Astrocyte (in vitro differentiated cells and primary cell): ENCODE results near the gene PPP2R3B.

Source experiments
- EZH2 ChIP-seq: IDR thresholded peaks from 2 replicates; pipeline ENCODE4 v1.6.1; 2012; ENCODE audit warnings: mild to moderate bottlenecking, low read length, inconsistent platforms; ENCODE audit not compliant: insufficient read depth
- TF ChIP-seq, protein P1 (sequence below): IDR thresholded peaks from 2 replicates; pipeline ENCODE4 v1.5.1; 2011; ENCODE audit warnings: low read depth, mild to moderate bottlenecking, inconsistent platforms, low read length, moderate library complexity; ENCODE audit not compliant: insufficient read depth

DNA sequence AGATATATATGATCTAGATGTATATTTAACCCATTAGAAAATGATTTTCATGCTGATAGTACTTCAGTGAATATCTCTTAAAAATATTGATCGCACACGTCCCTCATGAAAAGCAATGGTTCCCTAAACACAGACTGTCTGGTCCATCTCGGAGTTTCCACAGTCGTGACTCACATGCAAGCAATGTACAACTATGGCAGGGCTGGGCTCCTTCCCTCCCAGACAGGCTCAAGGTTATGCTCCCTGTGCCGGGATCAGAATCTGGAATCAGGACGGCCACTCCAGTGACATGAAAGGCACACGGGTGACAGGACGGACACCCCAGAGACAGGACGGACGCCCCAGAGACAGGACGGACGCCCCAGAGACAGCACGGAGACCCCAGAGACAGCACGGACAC is 40.2 kb upstream of the PPP2R3B start:
- TF ChIP-seq, protein P1, sequence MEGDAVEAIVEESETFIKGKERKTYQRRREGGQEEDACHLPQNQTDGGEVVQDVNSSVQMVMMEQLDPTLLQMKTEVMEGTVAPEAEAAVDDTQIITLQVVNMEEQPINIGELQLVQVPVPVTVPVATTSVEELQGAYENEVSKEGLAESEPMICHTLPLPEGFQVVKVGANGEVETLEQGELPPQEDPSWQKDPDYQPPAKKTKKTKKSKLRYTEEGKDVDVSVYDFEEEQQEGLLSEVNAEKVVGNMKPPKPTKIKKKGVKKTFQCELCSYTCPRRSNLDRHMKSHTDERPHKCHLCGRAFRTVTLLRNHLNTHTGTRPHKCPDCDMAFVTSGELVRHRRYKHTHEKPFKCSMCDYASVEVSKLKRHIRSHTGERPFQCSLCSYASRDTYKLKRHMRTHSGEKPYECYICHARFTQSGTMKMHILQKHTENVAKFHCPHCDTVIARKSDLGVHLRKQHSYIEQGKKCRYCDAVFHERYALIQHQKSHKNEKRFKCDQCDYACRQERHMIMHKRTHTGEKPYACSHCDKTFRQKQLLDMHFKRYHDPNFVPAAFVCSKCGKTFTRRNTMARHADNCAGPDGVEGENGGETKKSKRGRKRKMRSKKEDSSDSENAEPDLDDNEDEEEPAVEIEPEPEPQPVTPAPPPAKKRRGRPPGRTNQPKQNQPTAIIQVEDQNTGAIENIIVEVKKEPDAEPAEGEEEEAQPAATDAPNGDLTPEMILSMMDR: no peak
- TF ChIP-seq EZH2: no peak
